Upper lobe of left lung (tissue), 4 donors: Measurements from ENCODE around the gene FOXA2.

Experiments used
- CTCF ChIP-seq, 6 experiments: fragments of 450-650 bp in 4 of 6; fragments of 200-600 bp in 2 of 6; sonication (generic) in 2 of 6; IDR thresholded peaks; one replicate each; pipeline ENCODE4 v1.5.1; 2016 to 2019; ENCODE audit warnings: antibody characterized with exemption in 6 of 6
- EP300 ChIP-seq, 4 donors: sonication (generic); formaldehyde crosslinking; IDR thresholded peaks; one replicate each; pipeline ENCODE4 v1.5.1; 2017; ENCODE audit warnings: antibody characterized with exemption in 4 of 4, control low read depth in 2 of 4
- POLR2A ChIP-seq, 4 donors: fragments of 450-650 bp; IDR thresholded peaks; one replicate each; pipeline ENCODE4 v1.5.1; 2016 to 2017; ENCODE audit warnings: antibody characterized with exemption in 4 of 4, mild to moderate bottlenecking in 2 of 4

- no peak for TF ChIP-seq CTCF (IDR thresholded peaks at IDR 0.05)
- TF ChIP-seq EP300 (IDR thresholded peaks at IDR 0.05) = no peak
- no peak for TF ChIP-seq POLR2A (IDR thresholded peaks at IDR 0.05)
These were observed 43.5 kb downstream of the FOXA2 start for GRCh38 chr20:22540832-22541231.
